HT1080 (cell line): ENCODE results near the gene COX20. TPM values are rescaled to one million over a fixed set of nuclear protein-coding genes. Genes with fewer than 3 reads are reported as not detected.
"Not testable (repeated sequence)": the region's sequence is repeated elsewhere in the genome, so short reads cannot be mapped to it uniquely, and the experiment has no call there.

Experiments
- DNase-seq: peaks from one replicate; pipeline ENCODE4 v3.0.0-alpha.2; 2015; ENCODE audit warnings: low read depth
- total RNA-seq: library from RNA; depleted of rRNA; stranded (reverse); fragments of >200 nt; shearing (Covaris generic); gene quantifications from 2 replicates; pipeline ENCODE4 v1.2.3, GENCODE V29; 2014

The COX20 gene
- total RNA-seq, 1 experiment from 2014 or later: 50.3 TPM

- no peak for DNase-seq
Measured at GRCh38 chr1:244821134-244821533, 14.3 kb upstream of the COX20 start.

GRCh38 chr1:244822878-244823277 is 12.6 kb upstream of the COX20 start:
- no peak for DNase-seq

- no peak for DNase-seq
Measured at GRCh38 chr1:244826712-244827111, 8.7 kb upstream of the COX20 start.

GRCh38 chr1:244830639-244831038 is 4.8 kb upstream of the COX20 start:
- DNase-seq: no peak

GRCh38 chr1:244833260-244833659 is 2.2 kb upstream of the COX20 start:
- DNase-seq: not testable (repeated sequence)

GRCh38 chr1:244833734-244834542 is 1.5 kb upstream of the COX20 start:
- DNase-seq: peak; percentile 75

GRCh38 chr1:244834543-244835275 is 749 bp upstream of the COX20 start:
- DNase-seq: peak; percentile 91

- peak; percentile 37 for DNase-seq
Measured at GRCh38 chr1:244836135-244836521, 670 bp downstream of the COX20 start.

- no peak for DNase-seq
Measured at GRCh38 chr1:244836584-244836983, 1.1 kb downstream of the COX20 start.

- no peak for DNase-seq
Measured at GRCh38 chr1:244837597-244838258, 2.3 kb downstream of the COX20 start.

- DNase-seq: no peak
Measured at GRCh38 chr1:244839656-244840055, 4.2 kb downstream of the COX20 start.

GRCh38 chr1:244840219-244840794 is 4.8 kb downstream of the COX20 start:
- no peak for DNase-seq

- no peak for DNase-seq
Measured at GRCh38 chr1:244841273-244841927, 5.9 kb downstream of the COX20 start.

GRCh38 chr1:244843148-244843978 is 7.9 kb downstream of the COX20 start:
- DNase-seq: no peak

- no peak for DNase-seq
Measured at GRCh38 chr1:244844155-244845121, 9.0 kb downstream of the COX20 start.

- DNase-seq: no peak
Measured at GRCh38 chr1:244846653-244847052, 11.2 kb downstream of the COX20 start.

GRCh38 chr1:244849189-244849866 is 13.9 kb downstream of the COX20 start:
- no peak for DNase-seq

GRCh38 chr1:244850099-244850852 is 14.8 kb downstream of the COX20 start:
- DNase-seq: no peak
